Astrocyte (in vitro differentiated cells and primary cell): ENCODE results near the gene DENND2A. TPM values are rescaled to one million over a fixed set of nuclear protein-coding genes. Genes with fewer than 3 reads are reported as not detected.

ENCODE experiments used
- DNase-seq: peaks from one replicate; pipeline ENCODE4 v3.0.0-alpha.2; 2010; ENCODE audit warnings: low read depth
- FAIRE-seq: peaks from 2 replicates; lab custom pipeline; 2011; peaks lifted over from hg19 to GRCh38; lab: Jason Lieb, UNC
- H2AFZ ChIP-seq: 2 replicates; pipeline ENCODE4 v1.6.0; 2012; ENCODE audit warnings: low read depth, low read length, inconsistent platforms
- H3K27ac ChIP-seq: 2 replicates; pipeline ENCODE4 v1.5.1; 2011; ENCODE audit warnings: low read depth, low read length, inconsistent platforms
- H3K27me3 ChIP-seq: 2 replicates; pipeline ENCODE4 v1.6.0; 2011; ENCODE audit warnings: low read length, inconsistent platforms; ENCODE audit not compliant: insufficient read depth
- H3K36me3 ChIP-seq: 2 replicates; pipeline ENCODE4 v1.5.1; 2011; ENCODE audit warnings: low read length, inconsistent platforms; ENCODE audit not compliant: insufficient read depth
- H3K4me1 ChIP-seq: 2 replicates; pipeline ENCODE4 v1.5.1; 2011; ENCODE audit warnings: low read length, inconsistent platforms; ENCODE audit not compliant: insufficient read depth
- H3K4me2 ChIP-seq: 2 replicates; pipeline ENCODE4 v1.6.0; 2012; ENCODE audit warnings: low read length, inconsistent platforms
- H3K4me3 ChIP-seq: 2 replicates; pipeline ENCODE4 v1.5.1; 2011; ENCODE audit warnings: low read depth, mild to moderate bottlenecking, low read length, inconsistent platforms; ENCODE audit not compliant: insufficient read depth
- H3K79me2 ChIP-seq: 2 replicates; pipeline ENCODE4 v1.6.0; 2012; ENCODE audit warnings: mild to moderate bottlenecking, low read length, inconsistent platforms; ENCODE audit not compliant: insufficient read depth
- H3K9ac ChIP-seq: 2 replicates; pipeline ENCODE4 v1.6.0; 2012; ENCODE audit warnings: mild to moderate bottlenecking, low read length, inconsistent platforms
- H3K9me3 ChIP-seq: 2 replicates; pipeline ENCODE4 v1.5.1; 2012; ENCODE audit warnings: low read depth, mild to moderate bottlenecking, low read length, inconsistent platforms; ENCODE audit not compliant: insufficient read depth
- H4K20me1 ChIP-seq: 2 replicates; pipeline ENCODE4 v1.6.0; 2012; ENCODE audit warnings: low read length, inconsistent platforms; ENCODE audit not compliant: insufficient read depth
- H3K27ac Mint-ChIP-seq: one replicate; pipeline ENCODE4 v1.8.0; 2021; ENCODE audit warnings: mild to moderate bottlenecking, mixed read lengths; ENCODE audit not compliant: unreplicated experiment
- H3K27me3 Mint-ChIP-seq: one replicate; pipeline ENCODE4 v1.8.0; 2021; ENCODE audit warnings: low read depth, mixed read lengths; ENCODE audit not compliant: unreplicated experiment
- H3K36me3 Mint-ChIP-seq: one replicate; pipeline ENCODE4 v1.8.0; 2021; ENCODE audit warnings: low read depth, mixed read lengths; ENCODE audit not compliant: unreplicated experiment
- H3K4me1 Mint-ChIP-seq: one replicate; pipeline ENCODE4 v1.8.0; 2021; ENCODE audit warnings: low read depth, mixed read lengths; ENCODE audit not compliant: unreplicated experiment
- H3K4me3 Mint-ChIP-seq: one replicate; pipeline ENCODE4 v1.8.0; 2021; ENCODE audit warnings: mild to moderate bottlenecking, moderate library complexity, mixed read lengths; ENCODE audit not compliant: unreplicated experiment
- H3K9me3 Mint-ChIP-seq: one replicate; pipeline ENCODE4 v1.8.0; 2021; ENCODE audit warnings: mild to moderate bottlenecking, mixed read lengths; ENCODE audit not compliant: unreplicated experiment
- CTCF ChIP-seq: IDR thresholded peaks from 2 replicates; pipeline ENCODE4 v1.5.1; 2011; ENCODE audit warnings: low read depth, mild to moderate bottlenecking, inconsistent platforms, low read length, moderate library complexity; ENCODE audit not compliant: insufficient read depth
- EZH2 ChIP-seq: IDR thresholded peaks from 2 replicates; pipeline ENCODE4 v1.6.1; 2012; ENCODE audit warnings: mild to moderate bottlenecking, low read length, inconsistent platforms; ENCODE audit not compliant: insufficient read depth
- total RNA-seq: library from RNA; stranded (reverse); gene quantifications from 2 replicates; pipeline ENCODE4 v1.2.1, GENCODE V29; 2021

DENND2A gene
- total RNA-seq, 1 donor from 2014 or later, result 42.1 TPM

- FAIRE-seq, result no peak
- Histone ChIP-seq H3K36me3 (no peaks in the 10 kb centered on the region), H3K9ac (no peak overlapping the region), H3K4me3 (no peak overlapping the region), H3K27me3 (no peaks in the 10 kb centered on the region), H3K27ac (no peak overlapping the region), H3K79me2 (no peaks in the 10 kb centered on the region), H3K4me1 (no peaks in the 10 kb centered on the region), H4K20me1 (no peaks in the 10 kb centered on the region), H2AFZ (no peak overlapping the region), H3K9me3 (no peaks in the 10 kb centered on the region), H3K4me2 (no peak overlapping the region)
- no peak for DNase-seq
- peaks cover 9% of the 10 kb centered on the region for H3K4me1 Mint-ChIP-seq
- H3K36me3 Mint-ChIP-seq, result peaks cover 31% of the 10 kb centered on the region
- no peaks in the 10 kb centered on the region for H3K9me3 Mint-ChIP-seq
- peaks cover 2% of the 10 kb centered on the region for H3K27me3 Mint-ChIP-seq
- no peak for TF ChIP-seq CTCF
- H3K27ac Mint-ChIP-seq, result no peak overlapping the region
- no peak overlapping the region for H3K4me3 Mint-ChIP-seq
These were observed 40.3 kb upstream of the DENND2A start for GRCh38 chr7:140680886-140681285.

- H4K20me1 ChIP-seq, result no peaks in the 10 kb centered on the region
- no peak overlapping the region for H3K27ac ChIP-seq
- H2AFZ ChIP-seq, result no peak overlapping the region
- no peak overlapping the region for H3K9ac ChIP-seq
- H3K79me2 ChIP-seq, result no peaks in the 10 kb centered on the region
- Mint-ChIP-seq H3K27me3 (peaks cover 2% of the 10 kb centered on the region), H3K27ac (no peak overlapping the region), H3K4me3 (no peak overlapping the region), H3K36me3 (peaks cover 25% of the 10 kb centered on the region), H3K4me1 (peaks cover 16% of the 10 kb centered on the region), H3K9me3 (no peaks in the 10 kb centered on the region)
- no peaks in the 10 kb centered on the region for H3K27me3 ChIP-seq
- no peak for TF ChIP-seq CTCF
- no peak for TF ChIP-seq EZH2
- no peak for DNase-seq
- no peak for FAIRE-seq
- no peak overlapping the region for H3K4me2 ChIP-seq
- H3K4me3 ChIP-seq, result no peak overlapping the region
- H3K9me3 ChIP-seq, result no peaks in the 10 kb centered on the region
- no peaks in the 10 kb centered on the region for H3K4me1 ChIP-seq
- H3K36me3 ChIP-seq, result no peaks in the 10 kb centered on the region
These were observed 38.6 kb upstream of the DENND2A start for GRCh38 chr7:140679186-140679585.

- Histone ChIP-seq H3K79me2 (no peaks in the 10 kb centered on the region), H3K9ac (no peak overlapping the region), H3K27me3 (no peaks in the 10 kb centered on the region), H3K27ac (no peak overlapping the region), H4K20me1 (no peaks in the 10 kb centered on the region), H2AFZ (no peak overlapping the region), H3K36me3 (no peaks in the 10 kb centered on the region), H3K4me3 (no peak overlapping the region), H3K9me3 (no peaks in the 10 kb centered on the region), H3K4me2 (no peak overlapping the region), H3K4me1 (peaks cover 1% of the 10 kb centered on the region)
- Mint-ChIP-seq H3K27me3 (peaks cover 2% of the 10 kb centered on the region), H3K36me3 (peaks cover 25% of the 10 kb centered on the region), H3K4me3 (no peak overlapping the region), H3K27ac (no peak overlapping the region), H3K9me3 (no peaks in the 10 kb centered on the region), H3K4me1 (peaks cover 12% of the 10 kb centered on the region)
- FAIRE-seq, result no peak
- no peak for TF ChIP-seq EZH2
- TF ChIP-seq CTCF, result no peak
- no peak for DNase-seq
These were observed 38.2 kb upstream of the DENND2A start for GRCh38 chr7:140678816-140679130.
